Brain pericyte (primary cell): ENCODE results near the gene NKD2.

Source experiments
- DNase-seq: peaks from one replicate; pipeline ENCODE4 v3.0.0-alpha.2; 2012; ENCODE audit warnings: low read depth, low spot score

Gene NKD2

GRCh38 chr5:979100-979817 is 29.3 kb upstream of the NKD2 start:
- no peak for DNase-seq

- DNase-seq: no peak
Observed at GRCh38 chr5:980001-980588, 28.5 kb upstream of the NKD2 start.

- no peak for DNase-seq
Observed at GRCh38 chr5:980966-981365, 27.6 kb upstream of the NKD2 start.

GRCh38 chr5:981456-981855 is 27.1 kb upstream of the NKD2 start:
- DNase-seq: no peak

- DNase-seq: no peak
Observed at GRCh38 chr5:982377-983237, 26.0 kb upstream of the NKD2 start.

- no peak for DNase-seq
Observed at GRCh38 chr5:983238-983524, 25.4 kb upstream of the NKD2 start.

GRCh38 chr5:983568-983967 is 25.0 kb upstream of the NKD2 start:
- no peak for DNase-seq

- DNase-seq: no peak
Observed at GRCh38 chr5:984774-985173, 23.8 kb upstream of the NKD2 start.

- DNase-seq: no peak
Observed at GRCh38 chr5:987761-988160, 20.8 kb upstream of the NKD2 start.

GRCh38 chr5:988322-988721 is 20.3 kb upstream of the NKD2 start:
- no peak for DNase-seq

GRCh38 chr5:989961-990530 is 18.6 kb upstream of the NKD2 start:
- DNase-seq: no peak

- DNase-seq: no peak
Observed at GRCh38 chr5:991472-992267, 16.9 kb upstream of the NKD2 start.

- no peak for DNase-seq
Observed at GRCh38 chr5:994272-994607, 14.4 kb upstream of the NKD2 start.

GRCh38 chr5:994821-995220 is 13.8 kb upstream of the NKD2 start:
- no peak for DNase-seq

- no peak for DNase-seq
Observed at GRCh38 chr5:995318-995717, 13.3 kb upstream of the NKD2 start.

- no peak for DNase-seq
Observed at GRCh38 chr5:997001-997474, 11.6 kb upstream of the NKD2 start.

- no peak for DNase-seq
Observed at GRCh38 chr5:997711-998110, 10.9 kb upstream of the NKD2 start.

- no peak for DNase-seq
Observed at GRCh38 chr5:998246-999031, 10.2 kb upstream of the NKD2 start.

GRCh38 chr5:999032-999501 is 9.5 kb upstream of the NKD2 start:
- DNase-seq: no peak

GRCh38 chr5:999724-1000123 is 8.9 kb upstream of the NKD2 start:
- DNase-seq: no peak

- no peak for DNase-seq
Observed at GRCh38 chr5:1000329-1000728, 8.3 kb upstream of the NKD2 start.
